ENCODE measurements around the gene DDX46.
"Not testable (repeated sequence)": the region's sequence is repeated elsewhere in the genome, so short reads cannot be mapped to it uniquely, and the experiment has no call there.

DDX46 gene

DNA sequence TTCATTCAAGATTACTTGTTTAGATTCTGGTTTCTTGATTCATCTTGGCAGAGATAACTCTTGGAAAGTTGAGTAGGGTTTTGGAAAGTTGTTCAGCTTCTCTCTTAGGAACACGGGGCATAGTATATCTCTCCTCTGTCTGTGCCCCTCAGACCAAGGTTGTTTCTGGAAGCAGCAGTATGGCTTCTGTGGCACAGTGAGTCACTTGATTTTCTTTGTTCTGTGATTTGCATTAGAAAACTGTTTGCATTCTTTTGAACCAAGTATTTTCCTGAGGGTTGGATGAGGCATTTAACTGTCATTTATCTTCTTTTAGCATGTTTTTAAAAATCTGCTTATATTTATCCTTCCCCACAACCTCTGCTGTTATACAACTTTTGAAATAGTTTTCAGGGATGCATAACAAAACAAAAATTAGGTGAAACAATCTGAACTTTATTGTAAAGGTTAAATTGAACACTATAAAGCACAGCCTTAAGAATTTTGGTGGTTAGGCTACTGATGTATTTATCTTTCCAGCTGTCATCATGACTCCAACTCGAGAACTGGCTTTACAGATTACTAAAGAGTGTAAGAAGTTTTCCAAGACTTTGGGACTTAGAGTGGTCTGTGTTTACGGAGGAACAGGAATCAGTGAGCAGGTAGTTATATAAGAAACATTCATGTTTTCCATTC is 26.5 kb downstream of the DDX46 start:
- no peak for DNase-seq (ENCODE audit: low spot score)

DNA sequence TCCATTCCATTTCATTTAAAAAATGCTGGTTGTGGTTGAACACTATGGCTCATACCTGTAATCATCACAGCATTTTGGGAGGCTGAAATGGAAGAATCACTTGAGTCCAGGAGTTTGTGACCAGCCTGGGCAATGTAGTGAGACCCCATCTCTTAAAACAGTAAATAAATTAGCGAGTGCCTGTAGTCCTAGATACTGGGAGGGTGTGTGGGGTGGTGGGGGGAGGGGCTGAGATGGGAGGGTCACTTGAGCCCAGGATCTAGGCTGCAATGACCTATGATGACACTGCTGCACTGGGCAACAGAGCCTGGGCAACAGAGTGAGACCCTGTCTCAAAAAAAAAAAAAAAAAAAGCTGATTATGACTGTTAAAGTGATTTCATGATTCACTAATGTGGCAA is 29.1 kb downstream of the DDX46 start:
- no peak for DNase-seq (ENCODE audit: low spot score)

DNA sequence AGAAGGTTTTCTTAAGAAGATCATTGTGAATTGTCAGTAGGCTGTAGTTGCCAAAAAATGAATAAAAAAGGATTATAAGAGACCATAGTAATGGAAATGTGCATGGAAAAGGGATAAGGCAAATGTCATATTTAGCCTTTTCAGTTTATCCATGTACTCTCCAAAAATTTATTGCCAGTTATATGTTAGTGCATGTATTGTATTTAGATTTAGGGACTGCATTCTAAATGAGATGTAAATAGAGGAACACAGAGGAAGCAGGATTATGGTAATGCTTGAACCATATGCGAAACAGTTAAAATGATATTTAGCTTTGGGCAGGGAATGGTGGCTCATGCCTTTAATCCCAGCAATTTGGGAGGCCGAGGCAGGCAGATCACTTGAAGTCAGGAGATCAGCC is 33.0 kb downstream of the DDX46 start:
- DNase-seq (ENCODE audit: low spot score) = no peak

DNA sequence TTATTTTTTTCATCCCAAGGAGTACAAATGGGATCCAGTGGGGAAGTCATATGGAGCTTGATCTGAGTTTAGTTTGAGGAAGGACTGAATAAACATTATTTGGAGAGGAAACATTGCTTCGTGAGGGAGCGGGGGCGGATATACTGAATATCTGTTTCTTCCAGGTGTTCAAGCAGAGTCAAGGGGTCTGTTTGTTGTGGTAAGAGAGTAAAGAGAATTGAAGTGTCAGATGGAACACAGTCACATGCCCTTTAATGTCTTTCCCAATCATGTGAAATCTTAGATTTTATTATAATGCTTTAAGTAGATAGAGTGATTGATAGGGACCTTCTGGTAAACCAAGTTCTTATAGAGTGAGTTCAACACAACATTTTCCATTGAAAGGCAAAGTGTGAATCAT is 33.7 kb downstream of the DDX46 start:
- DNase-seq (ENCODE audit: low spot score) = no peak

DNA sequence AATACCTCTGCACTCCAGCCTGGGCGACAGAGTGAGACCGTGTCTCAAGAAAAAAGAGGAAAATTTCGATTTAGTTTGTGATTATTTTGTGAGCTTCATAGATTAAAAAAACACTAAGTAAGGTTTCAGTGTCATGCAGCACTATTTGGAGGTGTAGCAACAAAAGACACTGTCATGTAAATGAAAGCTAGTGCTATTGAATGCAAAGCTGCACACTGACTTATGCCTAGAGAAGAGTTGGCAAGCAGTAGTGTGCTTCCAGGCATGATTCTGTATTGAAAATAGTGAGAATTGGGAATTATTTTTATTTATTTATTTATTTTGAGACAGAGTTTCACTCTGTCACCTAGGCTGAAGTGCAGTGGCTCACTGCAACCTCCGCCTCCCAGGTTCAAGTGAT is 34.5 kb downstream of the DDX46 start:
- DNase-seq (ENCODE audit: low spot score) = no peak

DNA sequence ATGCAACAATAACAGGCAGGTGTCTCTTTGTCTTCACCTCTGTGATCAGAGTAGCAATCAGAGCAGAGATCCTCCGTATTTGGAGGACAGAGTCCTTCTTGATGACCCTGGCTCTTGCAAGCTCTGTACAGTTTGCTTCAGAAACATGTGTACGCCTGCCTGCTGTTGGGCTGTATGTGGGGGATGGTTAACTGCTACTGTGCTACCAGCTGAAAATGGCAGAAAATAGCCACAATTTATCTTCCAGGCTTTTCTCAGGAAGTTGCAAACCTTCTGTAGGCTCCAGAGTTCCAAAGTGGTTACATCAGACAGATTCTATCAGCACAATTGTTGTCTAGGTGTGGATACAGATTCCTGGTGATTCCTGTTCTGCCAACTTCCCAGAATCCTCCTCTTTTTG is 35.5 kb downstream of the DDX46 start:
- no peak for DNase-seq (ENCODE audit: low spot score)

DNA sequence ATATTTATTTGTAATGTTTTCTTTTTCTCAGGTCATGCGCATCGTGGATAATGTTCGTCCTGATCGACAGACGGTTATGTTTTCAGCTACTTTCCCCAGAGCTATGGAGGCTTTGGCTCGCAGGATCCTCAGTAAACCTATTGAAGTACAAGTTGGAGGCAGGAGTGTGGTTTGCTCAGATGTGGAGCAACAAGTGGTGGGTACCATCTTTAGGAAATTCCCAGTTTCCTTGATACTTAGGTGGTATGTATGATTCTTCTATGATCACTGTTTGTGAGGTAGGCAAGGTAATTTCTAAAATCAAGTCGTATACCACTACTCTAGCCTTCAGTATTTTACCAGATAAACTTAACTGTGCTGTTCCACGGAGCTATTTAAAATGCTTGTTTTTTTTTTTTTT is 36.2 kb downstream of the DDX46 start:
- DNase-seq (ENCODE audit: low spot score) = no peak

DNA sequence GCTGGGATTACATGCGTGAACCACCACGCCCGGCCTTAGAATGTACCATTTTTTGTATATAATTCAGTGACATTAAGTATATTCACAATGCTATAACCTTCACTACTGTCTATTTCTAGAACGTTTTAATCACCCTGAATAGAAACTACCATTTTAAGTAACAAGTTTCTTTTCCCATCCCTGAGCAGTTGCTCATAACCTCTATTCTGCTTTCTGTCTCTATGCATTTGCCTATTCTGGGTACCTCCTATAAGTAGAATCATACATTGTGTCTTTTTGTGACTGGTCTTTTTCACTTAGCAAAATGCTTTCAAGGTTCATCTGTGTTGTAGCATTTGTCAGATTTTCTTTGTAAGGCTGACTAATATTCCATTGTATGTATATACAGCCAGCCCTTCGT is 39.9 kb downstream of the DDX46 start:
- no peak for DNase-seq (ENCODE audit: low spot score)

DNA sequence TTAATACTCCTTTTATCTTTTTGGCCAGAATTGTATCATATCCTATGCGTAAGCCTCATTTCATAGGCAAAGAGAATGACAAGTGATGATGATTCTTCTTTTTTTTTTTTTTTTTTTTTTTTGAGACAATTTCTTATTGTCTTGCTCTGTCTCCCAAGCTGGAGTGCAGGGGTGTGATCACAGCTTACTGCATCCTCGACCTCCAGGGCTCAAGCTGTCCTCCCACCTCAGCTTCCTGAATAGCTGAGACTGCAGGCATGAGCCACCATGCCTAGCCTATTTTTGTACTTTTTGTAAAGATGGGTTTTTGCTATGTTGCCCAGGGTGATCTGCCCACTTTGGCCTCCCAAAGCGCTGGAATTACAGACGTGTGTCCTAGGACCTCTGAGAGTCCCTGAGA is 45.2 kb downstream of the DDX46 start:
- no peak for DNase-seq (ENCODE audit: low spot score)

DNA sequence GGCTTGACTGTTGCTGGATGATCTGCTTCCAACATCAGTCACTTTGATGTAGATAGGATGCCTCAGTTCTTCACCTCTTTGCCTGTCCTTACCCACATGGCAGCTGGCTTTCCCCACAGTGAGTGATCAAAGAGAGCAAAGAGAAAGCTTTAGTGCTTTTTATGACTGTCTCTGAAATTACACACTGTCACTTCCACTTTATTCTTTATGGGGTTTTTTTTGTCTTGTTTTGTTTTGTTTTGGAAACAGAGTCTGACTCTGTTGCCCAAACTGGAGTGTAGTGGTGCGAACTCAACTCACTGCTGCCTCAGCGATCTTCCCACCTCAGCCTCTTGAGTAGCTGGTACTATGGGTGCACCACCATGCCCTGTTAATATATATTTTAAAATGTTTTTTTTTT is 54.8 kb downstream of the DDX46 start:
- no peak for DNase-seq (ENCODE audit: low spot score)

DNA sequence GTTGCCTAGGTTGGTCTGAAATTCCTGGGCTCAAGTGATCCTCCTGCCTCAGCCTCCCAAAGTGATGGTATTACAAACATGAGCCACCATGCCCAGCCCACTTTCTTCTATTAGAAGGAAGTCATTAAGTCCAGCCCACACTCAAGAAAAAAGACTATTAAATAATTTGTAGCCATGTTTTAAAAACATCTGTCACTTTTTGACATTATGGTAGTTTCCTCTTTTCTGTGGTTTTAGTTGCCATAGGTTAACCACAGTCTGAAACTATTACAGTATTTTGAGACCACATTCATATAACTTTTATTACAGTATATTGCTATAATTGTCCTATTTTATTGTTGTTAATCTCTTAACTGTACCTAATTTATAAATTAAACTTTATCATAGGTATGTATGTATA is 55.2 kb downstream of the DDX46 start:
- DNase-seq (ENCODE audit: low spot score) = no peak

DNA sequence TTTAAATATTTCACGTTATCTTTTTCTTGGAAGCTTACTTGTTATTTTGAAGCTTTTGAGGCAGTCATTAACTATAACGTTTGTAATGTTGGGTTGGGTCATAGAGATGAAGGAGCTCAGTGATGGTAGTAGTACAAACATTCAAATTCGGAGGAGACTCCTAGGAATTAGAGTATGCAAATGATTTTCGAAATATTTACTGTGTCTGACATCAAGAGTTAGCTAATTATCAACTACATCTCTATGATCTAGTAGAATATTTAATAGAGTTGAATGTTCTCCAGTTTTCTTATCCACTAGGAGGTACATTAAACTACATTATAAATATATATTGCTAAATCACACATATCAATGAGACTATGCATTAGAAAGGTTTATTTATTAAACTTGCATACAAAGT is 58.4 kb downstream of the DDX46 start:
- no peak for DNase-seq (ENCODE audit: low spot score)

DNA sequence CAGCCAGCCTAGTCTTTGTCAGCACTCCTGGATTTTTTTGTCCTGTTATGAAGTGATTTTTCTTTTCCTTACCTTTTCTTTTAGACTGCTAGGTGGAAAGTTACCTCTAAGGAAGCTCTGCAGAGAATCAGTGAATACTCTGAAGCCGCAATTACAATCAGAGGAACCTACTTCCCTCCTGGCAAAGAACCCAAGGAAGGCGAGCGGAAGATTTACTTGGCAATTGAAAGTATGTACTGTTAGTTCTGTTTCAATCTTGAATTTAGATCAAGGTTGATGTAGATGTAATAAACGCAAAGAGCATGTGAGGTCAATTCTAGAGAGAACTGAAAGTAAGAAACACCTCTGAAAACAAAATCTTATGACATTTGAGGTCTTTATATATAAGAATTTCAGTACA is 60.2 kb downstream of the DDX46 start:
- DNase-seq (ENCODE audit: low spot score) = no peak

DNA sequence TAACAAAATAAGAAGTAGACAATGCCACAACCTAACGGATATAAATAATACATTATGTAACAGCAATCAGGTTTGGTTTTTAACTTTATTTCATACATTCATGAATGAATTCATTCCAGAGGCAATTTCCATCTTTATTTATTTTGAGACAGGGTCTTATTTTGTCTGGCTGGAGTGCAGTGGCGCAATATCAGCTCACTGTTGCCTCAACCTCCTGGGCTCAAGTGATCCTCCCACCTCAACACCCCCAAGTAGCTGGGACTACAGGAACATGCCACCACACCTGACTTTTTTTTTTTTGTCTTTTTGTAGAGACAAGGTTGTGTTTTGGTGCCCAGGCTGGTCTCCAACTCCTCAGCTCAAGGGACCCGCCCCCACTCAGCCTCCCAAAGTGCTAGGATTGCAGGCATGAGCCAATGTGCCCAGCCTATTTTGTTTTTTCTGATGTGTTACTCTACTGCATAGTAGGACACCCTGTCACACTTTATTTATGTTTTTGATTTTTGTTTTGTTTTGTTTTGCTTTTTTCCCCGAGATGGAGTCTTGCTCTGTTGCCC is 60.9 kb downstream of the DDX46 start:
- DNase-seq (ENCODE audit: low spot score) = no peak

DNA sequence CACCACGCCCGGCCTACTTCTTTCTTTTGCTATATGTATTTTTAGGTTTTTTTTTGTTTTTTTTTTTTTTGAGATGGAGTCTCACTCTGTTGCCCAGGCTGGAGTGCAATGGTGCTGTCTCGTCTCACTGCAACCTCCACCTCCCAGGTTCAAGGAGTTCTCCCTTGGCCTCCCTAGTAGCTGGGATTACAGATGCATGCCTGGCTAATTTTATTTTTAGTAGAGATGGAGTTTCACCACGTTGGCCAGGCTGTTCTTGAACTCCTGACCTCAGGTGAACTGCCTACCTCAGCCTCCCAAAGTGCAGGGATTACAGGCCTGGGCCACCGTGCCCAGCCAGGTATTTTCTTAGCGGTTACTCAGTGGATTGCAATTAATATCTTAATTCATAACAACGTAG is 63.3 kb downstream of the DDX46 start:
- DNase-seq (ENCODE audit: low spot score) = no peak

DNA sequence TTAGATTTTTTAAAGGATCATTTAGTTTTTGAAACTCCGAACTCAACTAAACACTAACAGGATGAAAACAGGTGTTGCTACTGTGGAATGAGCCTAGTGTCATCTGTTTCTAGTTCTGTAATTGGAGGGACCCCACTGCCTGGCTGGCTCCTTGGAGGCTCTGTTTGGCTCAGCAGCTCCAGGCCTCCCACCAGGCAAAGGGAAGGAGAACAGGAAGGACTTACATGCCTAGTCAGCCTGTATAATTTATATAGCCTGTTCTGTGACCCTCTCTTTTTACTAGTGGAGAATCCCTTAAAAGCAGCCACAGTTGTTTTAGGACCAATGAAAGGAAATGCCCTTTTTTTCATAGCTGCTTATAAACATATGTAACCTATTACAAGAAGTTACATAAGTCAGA is 66.1 kb downstream of the DDX46 start:
- no peak for DNase-seq (ENCODE audit: low spot score)

DNA sequence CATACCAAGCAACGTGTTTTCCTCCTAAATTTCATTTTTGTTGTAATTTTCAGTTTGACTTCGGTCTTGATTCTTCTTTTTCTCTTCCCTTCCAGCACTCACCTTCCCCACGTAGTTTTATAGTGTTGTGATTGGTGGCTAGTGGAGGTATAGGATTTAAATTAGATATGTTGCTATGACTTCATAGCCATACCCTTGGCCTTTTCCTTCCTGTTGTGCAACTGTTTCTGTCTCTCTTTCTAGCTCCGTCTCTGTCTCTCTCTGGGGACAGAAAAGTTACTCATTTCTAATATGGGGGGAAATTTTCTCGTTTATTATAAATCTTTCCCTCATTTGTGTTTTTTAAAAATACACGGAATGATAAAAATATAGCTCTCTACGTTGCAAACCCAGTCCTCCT is 66.6 kb downstream of the DDX46 start:
- no peak for DNase-seq (ENCODE audit: low spot score)

DNA sequence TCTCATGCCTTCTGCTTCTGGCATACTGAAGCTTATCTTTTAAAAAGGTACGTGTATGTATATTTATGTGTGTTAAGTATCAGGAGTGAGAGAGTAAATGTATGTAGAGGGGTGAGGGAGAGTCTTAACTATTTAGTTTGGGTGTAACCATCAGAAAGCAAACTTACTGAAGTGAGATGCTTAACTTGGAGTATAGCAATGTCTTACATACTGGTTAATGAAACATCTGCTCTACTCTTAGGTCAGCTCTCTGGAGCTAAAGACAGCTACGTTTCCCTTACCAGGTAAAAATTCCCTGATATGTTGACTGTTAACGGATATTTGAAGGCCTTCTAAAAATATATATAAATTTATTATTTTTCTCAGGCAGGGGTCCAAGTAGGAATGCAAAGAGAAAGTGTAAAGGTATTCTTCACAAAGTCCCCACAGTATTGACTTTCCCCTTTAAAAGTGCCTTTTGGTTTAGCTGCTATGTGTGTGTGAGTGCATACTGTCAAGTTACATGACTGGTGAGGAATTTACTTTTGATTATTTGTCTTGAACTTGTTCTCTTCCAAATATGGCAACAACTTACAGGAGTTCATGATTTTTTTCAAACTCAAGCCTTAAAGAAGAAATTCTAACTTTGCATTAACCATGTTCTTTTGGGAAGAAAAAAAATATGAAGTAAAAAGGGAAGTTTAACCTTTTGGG is 74.9 kb downstream of the DDX46 start:
- no peak for DNase-seq (ENCODE audit: low spot score)

DNA sequence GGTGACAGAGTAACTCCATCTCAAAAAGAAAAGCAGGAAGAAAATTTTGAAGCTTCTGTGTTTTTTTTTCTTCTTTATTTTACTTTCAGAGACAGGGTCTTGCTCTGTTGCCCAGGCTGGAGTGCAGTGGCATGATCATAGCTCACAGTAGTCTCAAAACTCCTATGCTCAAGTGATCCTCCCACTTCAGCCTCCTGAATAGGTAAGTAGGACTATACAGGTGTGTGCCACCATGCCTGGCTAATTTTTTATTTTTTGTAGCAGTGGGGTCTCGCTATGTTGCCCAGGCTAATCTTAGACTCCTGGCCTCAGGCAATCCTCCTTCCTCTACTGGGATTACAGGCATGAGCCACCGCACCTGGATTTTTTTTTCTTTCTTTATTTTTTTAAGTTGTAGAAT is 77.0 kb downstream of the DDX46 start:
- no peak for DNase-seq (ENCODE audit: low spot score)

DNA sequence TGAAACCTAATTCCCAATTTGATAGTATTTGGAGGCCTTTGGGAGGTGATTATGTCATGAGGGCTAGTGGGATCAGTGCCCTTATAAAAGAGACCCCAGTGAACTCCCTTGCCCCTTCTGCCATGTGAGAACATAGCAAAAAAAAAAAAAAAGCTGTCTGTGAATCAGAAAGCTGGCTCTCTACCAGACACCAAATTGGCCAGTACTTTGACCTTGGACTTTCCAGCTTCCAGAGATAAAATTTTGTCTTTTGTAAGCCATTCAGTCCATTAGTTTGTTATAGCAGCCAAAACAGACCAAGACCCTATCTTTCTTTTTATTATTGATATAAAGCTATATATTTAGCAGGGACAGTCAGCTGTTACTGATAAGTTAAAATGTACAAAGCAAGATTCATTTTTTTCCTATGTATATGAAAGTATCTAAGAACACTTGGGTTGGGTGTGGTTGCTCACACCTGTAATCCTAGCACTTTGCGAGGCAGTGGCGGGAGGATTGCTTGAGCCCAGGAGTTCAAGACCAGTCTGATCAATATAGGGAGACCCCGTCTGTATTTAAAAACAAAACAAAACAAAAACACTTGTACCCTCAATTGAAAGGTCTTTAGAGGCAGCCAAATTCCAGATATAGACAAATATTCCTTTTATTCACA is 79.1 kb downstream of the DDX46 start:
- no peak for DNase-seq (ENCODE audit: low spot score)

DNA sequence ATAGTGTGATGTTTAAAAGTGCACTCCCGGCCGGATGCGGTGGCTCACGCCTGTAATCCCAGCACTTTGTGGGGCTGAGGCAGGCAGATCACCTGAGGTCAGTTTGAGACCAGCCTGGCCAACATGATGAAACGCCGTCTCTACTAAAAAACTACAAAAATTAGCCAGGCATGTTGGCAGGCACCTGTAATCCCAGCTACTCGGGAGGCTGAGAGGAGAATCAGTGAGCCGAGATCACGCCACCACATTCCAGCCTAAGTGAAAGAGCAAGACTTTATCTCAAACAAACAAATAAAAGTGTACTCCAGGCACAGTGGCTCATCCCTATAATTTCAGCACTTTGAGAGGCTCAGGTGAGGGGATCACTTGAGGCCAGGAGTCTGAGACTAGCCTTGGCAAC is 79.8 kb downstream of the DDX46 start:
- not testable (repeated sequence) for DNase-seq (ENCODE audit: low spot score)

DNA sequence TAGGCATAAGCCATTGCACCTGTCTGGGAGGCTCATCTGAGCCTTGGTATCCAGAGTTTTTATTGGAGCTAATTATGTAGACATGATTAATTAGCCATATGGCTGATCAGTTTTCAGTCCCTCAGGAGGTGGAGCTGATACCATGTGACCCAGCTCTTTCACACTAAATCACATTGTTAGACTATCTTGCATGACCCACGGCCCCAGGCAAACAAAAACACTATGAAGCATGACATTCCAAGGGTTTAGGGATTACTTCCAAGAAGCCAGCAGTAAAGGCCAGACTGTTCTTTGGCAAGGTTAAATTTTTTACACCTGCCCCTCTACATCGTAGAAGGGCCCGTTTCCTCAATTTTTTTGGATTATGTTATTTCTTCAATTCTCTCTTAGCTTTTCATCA is 82.2 kb downstream of the DDX46 start:
- no peak for DNase-seq (ENCODE audit: low spot score)

DNA sequence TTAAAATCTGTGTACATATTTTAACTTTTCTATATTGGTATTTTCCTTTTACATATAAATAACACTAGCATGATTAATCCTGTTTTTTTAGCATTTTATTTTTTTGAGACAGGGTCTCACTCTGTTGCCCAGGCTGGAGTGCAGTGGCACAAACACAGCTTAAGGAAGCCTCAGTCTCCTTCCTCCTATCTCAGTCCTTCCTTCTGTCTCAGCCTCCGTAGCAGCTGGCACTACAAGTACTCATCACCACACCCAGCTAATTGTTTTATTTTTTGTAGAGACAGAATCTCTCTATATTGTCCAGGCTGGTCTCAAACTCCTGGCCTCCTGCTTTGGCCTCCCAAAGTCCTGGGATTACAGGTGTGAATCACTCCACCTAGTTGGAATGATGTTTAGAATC is 85.7 kb downstream of the DDX46 start:
- no peak for DNase-seq (ENCODE audit: low spot score)
